HG03342 (cell line): ENCODE measurements around the gene NAA25.
A peak's percentile ranks its signal among the peaks of the same experiment; 100 is the strongest.

ENCODE experiments used
- ATAC-seq: cut with Tn5 transposase; IDR thresholded peaks from one replicate; pipeline ENCODE4 v1.9.1; 2021; ENCODE audit warnings: mild to moderate bottlenecking, moderate library complexity; ENCODE audit not compliant: unreplicated experiment

Gene NAA25

DNA sequence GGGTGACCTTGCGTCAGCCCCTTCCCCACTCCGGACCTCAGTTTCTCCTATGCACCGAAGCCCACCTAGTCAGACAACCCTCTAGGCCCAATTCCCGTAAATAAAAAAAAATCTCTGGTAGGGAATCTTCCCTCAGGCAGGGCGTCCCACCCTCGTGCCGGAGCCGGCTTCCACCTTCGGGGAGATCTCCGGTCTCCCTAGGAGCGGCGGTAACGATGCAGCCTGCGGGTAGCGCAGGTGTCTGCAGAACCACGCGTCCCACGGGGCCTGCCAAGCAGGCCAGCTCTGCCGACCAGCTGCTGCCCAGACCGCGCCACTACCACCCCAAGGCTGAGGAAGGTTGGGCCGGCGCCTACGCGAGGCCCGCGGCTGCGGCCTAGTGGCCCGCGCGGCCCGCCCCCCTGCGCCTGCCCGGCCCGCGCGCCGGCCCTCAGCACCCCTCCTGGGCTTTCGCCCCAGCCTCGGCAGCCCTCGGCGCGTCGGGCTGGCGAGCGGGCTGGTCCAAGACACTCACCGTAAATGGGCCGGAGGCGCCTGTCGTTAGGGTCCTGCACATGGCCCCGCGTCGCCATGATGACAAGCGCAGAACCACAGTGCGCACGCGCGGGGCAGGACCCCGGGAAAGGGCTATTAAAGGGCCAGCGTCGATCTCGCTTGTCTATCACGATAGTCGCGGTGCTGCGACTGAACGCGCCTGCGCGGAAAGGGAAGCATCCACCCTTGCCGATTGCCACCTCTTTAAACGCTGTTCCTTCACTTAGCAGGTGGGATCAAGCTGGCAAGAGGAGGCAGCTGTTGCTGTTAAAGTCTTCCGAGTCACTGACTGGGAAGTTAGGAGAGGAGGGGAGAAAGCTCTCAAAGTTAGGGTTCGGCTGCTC lies at the start of gene NAA25:
Gene NAA25, minus strand, starts transcription at position 582 of the 878 bp plus-strand sequence. Its CDS starts 10 bp downstream, at position 572.
- ATAC-seq: peak; percentile 62

DNA sequence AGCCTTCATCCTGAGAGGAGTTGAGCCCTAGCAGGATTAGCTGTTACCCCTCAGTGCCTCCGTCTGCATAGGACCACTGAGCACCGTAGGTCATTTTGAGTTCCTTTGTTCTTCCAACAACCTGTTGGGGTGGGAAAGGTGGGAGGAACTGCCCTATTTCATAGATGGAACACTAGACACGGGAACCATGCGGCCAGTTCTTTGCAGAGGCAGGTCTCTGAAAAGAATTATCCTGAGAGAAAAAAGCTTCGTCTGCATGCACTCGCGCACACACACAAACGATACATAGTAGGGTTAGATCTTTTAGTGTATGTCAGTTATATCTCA lies 45.3 kb upstream of the NAA25 start:
- no peak for ATAC-seq

DNA sequence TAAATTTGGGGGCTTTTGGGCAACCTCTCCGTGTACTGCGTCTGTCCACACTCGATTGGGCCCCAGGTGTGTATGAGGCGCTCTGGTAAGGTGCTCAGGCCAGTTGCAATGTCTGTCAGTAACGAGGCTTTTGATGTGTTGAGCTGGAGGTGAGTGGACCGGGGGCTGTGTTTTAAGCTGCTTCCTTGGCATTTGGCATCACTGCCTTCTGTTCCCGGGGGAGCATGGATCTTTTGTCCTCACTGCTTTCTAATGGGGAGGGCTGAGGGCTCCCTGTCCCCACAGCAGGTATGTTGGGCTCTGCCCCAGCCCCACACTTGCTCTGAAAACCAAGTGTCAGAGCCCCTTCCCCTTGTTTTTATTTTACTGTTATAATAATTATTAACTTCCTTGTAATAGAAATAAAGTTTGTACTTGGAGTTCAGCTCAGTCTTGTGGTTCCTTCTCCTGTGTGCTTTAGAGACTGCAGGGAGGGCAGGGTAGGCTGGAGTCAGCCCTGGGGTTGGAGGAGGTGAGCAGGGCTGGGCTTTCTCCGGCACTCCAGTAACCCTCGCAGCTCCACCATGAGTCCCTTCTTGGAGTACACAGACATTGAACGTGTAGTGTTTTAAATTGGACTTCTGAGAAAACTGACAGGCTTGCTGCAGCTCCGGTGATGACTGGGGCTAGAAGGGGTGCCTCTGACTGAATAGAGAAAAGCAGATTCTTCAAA lies 44.8 kb upstream of the NAA25 start:
- ATAC-seq: no peak

DNA sequence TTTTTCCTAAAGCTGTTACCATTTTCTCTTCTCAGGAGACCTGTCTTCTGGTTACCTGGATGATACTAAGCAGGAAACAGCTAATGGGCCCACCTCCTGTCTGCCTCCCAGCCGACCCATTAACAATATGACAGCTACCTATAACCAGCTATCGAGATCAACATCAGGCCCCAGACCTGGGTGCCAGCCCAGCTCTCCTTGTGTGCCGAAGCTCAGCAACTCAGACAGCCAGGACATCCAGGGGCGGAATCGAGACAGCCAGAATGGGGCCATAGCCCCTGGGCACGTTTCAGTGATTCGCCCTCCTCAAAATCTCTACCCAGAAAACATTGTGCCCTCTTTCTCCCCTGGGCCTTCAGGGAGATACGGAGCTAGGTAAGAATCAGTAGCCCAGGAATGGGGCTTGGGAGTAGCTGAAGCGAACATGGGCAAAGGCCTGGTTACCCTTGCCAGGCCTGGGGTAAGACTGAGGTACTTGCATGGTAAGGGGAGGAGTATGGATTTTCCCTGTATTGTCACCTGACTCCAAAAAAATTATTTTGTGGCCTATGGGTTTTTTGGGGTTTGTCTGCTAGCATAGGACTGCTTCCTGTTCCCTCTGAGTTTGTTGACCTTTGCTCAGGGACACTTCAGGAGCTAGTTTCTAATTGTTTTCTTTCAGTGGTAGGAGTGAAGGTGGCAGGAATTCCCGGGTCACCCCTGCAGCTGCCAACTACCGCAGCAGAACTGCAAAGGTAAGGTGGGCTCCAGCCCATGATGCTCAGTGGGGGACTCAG lies 43.4 kb upstream of the NAA25 start:
- ATAC-seq: no peak

DNA sequence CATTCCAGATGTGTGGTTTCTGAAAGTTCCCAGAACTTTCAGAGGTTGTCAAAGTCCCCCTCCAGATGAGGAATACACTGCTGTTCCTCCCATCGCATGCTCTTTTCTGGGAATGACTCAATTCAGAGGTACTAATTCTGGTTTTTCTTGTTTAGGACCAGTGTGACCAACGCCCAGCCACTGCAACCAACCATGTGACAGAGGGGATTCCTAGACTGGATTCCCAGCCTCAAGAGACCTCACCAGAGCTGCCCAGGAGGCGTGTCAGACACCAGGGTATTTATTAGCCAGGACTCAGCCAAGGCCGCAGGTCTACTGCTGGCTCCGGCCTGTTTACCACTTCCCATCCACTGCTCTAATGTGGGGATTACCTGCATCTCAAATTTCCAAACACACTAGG lies 41.0 kb upstream of the NAA25 start:
- ATAC-seq: no peak

DNA sequence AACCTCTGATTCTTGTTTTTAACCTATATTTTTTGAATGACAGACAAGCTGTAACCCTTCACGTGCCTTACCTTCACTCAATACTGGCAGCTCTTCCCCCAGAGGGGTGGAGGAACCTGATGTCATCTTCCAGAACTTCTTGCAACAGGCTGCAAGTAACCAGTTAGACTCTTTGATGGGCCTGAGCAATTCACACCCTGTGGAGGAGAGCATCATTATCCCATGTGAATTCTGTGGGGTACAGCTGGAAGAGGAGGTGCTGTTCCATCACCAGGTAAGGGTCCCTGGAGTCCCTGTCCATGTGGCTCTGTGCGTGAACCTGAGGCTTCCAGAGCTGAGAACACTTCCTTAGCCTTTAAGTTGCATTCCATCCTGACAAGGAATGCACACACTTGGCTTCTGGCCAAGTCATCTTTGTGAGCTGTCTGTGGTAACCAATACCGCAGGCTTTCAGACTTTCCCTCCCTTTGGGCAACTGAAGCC lies 39.5 kb upstream of the NAA25 start:
- no peak for ATAC-seq

DNA sequence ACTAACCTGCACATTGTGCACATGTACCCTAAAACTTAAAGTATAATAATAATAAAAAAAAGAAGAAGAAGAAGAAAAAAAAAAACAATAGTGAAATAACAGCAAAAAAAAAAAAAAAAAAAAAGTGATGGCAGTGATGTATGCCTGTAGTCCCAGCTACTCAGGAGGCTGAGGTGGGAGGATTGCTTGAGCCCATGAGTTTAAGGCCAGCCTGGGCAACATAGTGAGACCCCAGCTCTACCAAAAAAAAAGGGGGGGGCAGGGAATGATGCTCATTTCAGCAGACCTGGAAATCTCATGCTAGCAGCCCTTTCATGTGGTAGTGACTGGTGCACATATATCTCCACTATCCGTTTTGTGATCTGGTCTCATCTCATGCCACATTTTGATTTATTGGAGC lies 37.5 kb upstream of the NAA25 start:
- ATAC-seq: no peak

DNA sequence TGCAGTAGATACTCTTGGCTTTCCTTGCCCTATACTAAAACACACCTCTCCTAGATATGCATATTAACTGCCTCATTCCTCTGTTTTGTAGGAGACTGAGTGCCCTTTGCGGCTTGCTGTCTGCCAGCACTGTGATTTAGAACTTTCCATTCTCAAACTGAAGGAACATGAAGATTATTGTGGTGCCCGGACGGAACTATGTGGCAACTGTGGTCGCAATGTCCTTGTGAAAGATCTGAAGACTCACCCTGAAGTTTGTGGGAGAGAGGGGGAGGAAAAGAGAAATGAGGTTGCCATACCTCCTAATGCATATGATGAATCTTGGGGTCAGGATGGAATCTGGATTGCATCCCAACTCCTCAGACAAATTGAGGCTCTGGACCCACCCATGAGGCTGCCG lies 32.1 kb upstream of the NAA25 start:
- ATAC-seq: no peak

DNA sequence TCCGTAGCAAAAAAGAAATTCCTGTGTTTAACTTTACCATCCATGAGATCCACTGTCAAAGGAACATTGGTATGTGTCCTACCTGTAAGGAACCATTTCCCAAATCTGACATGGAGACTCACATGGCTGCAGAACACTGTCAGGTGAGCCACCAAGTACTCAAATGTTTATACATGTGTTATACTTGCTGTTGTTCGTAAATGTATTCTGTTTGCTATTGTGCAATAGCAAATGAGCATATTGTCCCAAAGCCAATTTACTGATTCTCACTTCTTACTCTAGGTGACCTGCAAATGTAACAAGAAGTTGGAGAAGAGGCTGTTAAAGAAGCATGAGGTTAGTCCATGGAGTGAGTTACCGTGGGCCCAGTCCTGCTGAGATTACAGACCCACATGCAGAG lies 26.1 kb upstream of the NAA25 start:
- ATAC-seq: no peak

DNA sequence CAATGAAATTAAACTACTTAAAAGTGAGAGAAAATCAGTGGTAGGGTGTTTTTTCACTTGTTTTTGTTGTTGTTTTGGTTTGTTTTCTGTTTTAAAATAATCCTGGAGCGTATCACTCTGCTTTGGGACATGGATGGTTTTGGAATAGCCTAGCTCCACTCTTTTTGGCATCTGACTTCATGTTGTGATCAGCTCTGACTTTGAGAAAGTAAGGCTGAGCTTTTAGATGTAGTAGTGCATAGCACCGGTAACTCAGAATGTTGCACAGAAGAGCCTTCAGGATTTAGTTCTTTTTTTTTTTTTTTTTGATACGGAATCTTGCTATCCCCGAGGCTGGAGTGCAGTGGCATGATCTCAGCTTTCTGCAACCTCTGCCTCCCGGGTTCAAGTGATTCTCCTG lies 24.8 kb upstream of the NAA25 start:
- no peak for ATAC-seq

DNA sequence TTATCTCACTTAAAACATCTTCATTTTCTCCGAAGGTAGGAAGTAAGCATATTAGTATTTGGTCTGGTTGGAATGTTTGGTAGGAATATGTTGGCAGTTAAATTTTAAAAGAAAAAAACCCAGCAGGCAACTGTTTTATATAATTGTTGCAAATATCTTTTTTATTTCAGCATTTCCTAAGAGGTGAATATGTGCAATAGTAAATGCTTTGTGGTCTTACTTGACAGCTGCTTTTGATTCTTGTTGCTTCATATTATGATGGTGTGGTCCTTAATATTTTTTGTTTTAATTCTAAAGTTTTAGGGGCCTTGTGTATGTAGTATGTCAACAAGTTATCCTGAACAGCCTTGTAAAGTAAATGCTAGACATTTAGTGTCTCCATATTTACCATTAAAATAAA lies 23.1 kb upstream of the NAA25 start:
- no peak for ATAC-seq

DNA sequence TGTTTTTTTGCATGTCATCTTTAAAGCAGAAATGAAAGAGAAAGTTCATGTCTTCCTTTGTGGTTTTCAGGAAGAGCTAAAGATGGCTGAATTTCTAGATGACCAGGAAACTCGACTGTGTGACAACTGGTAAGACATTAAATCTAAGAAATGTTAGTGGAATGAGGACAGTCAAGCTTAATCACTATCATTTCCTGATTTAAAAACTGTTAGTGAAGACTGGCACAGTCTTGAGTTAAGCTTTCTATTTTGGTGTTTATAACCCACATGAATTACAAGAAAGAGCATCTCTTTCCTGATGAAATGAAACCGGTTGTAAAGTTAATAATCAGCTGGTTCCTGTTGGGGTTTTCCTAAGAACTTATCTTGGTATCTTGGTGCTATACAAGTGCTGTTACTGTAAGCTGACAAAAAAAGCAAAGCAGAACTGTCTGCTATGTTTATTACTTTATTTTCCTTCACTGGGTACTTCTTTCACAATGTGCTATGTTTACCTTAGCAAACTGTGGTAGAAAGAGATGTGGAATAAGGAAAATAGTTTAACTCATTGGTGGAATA lies 21.9 kb upstream of the NAA25 start:
- peak; percentile 45 for ATAC-seq

DNA sequence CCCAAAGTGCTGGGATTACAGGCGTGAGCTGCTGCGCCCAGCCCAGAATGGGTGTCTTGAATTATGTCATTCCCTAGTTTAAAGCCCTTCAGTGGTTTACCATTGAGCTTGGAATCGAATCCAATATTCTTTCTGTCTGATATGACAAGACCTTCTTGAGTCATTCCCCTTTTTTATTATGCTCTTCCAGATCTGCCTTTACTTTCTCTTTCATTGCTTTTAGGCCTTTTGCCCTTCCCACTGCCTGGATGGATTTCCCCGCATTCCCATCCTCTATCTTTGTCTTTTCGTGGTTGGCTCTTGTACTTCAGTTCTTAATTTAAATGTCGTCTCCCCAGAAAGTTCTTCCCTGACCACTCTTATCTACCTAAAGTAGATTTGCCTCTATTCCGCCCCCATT lies 18.3 kb upstream of the NAA25 start:
- ATAC-seq: no peak

DNA sequence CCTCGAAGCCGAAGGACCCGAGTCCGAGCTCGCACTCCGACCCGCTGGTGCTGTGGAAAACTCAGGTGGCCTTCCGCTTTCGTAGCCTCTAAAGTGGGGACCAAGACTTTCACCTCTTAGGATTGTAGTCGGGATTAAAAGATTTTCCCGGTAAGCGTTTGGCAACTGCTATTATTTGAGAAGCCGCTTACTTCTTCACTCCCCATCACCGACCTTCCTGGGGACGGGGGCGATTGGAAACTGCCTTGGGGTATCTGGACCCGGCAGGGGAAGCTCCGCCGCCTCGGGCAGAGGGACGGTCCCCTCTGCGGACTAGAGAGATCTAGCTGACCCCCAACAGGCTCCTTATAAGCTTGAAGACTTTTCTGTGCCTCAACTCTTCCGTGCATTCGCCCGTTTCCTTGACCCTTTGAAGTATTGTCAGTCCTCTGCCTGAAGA lies 17.4 kb upstream of the NAA25 start:
- ATAC-seq: no peak

DNA sequence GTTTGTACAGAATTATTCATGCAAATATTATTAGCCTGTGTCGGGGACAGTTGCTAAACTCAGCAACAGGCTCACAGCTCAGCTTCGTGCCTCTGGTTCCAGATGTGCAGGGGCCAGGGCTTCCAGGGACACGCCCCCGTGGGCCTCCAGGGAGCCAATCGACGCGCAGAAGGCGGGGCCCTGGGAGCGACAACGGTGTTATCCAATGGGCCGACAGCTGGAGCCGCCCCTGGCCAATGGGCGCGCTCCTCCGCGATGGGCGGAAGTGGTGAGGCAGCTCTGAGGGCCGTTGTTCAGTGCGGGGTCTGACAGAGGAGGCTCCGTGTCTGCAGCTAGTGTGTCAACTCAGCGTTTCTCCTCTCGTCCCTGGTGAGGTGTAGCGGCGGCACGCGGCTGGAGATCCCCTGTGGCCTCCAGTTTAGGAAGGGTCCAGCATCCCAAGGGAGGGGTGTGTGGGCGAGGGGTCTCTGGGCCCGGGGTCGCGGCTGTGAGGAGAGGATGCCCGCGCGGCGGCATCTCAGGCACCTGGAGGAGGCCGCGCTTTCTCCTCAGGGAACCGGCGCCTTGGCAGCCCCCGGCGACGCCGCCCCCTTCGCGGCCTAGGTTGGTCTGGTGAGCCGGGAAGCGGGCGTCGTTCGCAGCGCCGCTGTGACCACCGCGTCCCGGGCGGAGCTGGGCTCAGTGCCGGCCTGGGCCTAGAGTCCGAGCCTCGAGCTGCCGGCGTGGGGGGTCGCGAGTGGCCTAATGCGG lies 16.8 kb upstream of the NAA25 start, which contains the start of gene TRAFD1:
Gene TRAFD1, plus strand, starts transcription at position 311 of the 750 bp plus-strand sequence. CDS start 4,963 bp downstream, outside the sequence.
- ATAC-seq: peak; percentile 95

DNA sequence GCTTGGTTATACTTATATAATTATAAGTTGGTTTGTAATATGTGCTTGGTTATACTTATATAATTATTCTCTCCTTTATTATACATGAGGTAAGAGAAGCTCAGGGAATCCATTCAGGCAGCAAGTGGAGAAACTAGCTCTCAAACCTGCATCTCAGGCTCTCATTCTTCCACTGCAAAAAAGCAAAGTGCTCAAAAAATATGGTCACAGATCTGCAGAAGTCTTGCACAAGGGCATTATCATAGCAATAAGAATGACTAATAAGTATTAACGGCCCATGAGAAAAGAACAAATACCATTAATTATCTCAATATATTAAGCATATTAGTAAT lies 16.3 kb upstream of the NAA25 start:
- no peak for ATAC-seq

DNA sequence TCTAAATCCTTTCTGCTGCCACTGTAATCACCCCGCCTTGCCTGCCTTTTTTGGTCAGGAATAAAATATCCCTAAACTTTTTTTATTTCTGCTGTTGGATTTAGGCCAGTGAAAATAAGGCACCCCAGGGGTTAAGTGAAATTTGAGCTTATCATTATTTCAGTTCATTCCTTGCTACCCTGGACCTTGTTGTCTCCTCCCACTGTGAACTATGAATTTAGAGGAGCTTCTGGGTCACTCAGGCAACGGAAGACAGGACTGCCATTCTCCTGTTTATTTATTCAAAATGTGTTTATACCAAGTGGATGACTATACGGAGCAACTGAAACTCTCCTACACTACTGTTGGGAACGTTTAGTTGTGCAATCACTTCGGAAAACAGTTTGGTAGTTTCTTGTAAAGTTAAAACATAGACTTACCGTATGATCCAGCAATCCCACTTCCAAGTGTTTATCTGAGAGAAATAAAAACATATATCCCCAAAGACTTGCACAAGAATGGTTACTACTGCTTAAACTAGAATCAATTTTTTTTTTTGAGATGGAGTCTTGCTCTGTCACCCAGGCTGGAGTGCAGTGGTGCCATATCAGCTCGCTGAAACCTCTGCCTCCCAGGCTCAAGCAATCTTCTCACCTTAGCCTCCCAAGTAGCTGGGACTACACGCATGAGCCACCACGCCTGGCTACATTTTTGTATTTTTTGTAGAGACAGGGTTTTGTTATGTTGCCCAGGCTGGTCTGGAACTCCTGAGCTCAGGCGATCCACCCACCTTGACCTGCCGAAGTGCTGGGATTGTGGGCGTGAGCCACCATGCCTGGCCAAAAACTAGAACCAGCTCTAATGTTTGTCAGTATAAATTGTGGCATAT lies 14.5 kb upstream of the NAA25 start:
- no peak for ATAC-seq

DNA sequence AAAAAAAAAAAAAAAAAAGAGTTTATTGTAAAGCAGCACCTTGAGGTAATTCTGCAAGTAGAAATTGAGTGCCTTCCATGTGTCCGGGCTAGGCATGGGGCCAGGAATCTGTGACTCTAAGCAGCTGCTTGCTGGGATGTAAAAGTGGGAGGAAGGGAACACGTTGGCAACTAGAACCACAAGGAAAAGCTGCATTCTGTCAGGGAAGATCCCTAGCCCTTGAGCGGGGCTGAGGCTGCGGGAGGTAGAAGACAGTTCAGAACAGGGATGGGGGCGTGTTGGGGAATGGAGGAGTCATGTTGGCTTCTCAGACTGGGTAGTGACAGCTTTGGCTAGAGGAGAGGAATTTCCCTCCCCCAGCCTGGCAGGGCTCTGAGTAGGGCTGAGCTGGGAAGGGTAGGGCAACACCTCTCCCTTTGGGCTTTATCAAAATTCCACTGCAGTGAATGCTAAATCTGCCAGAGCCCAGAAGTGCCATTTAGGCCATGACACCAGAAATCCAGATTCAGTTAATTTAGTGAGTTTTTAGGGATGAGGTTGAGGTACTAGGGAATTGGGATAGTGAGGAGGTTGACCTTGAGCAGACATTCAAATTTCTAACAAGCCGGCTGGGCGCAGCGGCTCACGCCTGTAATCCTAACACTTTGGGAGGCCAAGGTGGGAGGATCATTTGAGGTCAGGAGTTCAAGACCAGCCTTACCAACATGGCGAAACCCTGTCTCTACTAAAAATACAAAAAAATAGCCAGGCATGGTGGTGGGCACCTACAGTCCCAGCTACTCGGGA lies 13.4 kb upstream of the NAA25 start:
- ATAC-seq: no peak

DNA sequence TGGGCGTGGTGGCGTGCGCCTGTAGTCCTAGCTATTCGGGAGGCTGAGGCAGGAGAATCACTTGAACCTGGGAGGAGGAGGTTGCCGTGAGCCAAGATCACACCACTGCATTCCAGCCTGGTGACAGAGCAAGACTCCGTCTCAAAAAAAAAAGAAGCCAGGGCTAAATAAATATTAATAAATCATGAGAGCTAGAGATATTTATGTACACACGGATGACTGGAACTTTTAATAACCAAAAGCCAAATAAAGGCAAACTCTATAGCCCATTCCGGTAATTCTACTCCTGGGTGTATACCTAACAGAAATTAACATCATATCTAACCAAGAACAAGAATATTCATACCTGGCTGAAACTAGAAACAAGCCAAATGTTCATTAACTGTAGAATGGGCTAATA lies 9.1 kb upstream of the NAA25 start:
- no peak for ATAC-seq
